ENCODE data around the gene FAIM2. TPM values are rescaled to one million over a fixed set of nuclear protein-coding genes. Genes with fewer than 3 reads are reported as not detected.

The FAIM2 gene
- polyA plus RNA-seq, 1 donor from 2014 or later: 5.3 TPM

DNA sequence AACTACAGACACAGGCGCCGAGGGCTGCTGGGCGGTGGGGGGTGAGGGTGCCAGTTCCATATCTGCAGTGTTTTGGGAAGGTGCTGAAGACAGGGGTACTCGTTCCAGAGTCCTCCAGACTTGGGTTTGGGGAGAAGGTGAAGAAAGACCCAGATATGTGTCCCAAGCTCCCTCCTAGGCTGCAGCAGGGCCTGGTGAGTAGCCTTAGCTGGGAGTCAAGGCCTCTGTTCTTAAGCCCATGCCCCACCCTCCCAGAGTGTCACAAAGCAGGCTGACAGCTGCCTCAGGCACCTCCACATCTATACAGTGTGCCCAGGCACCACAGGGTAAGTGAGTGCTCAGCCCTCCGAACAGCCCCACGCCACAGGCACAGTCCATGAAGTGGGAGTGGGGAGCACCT lies 79.7 kb downstream of the FAIM2 start:
- H4K20me1 ChIP-seq (ENCODE audit: insufficient read depth): no peaks in the 10 kb centered on the region
- no peak overlapping the region for H3K4me3 ChIP-seq (ENCODE audit: low read length)
- TF ChIP-seq SMC3 (conservative IDR thresholded peaks at IDR 0.05; ENCODE audit: poor library complexity) (no peak), TAF1 (IDR thresholded peaks at IDR 0.05; ENCODE audit: low read depth) (no peak), EZH2 (IDR thresholded peaks at IDR 0.05; ENCODE audit: borderline replicate concordance, insufficient read depth, low read length, poor library complexity, severe bottlenecking) (no peak), POLR2AphosphoS5 (IDR thresholded peaks at IDR 0.05) (no peak), RAD21 (conservative IDR thresholded peaks at IDR 0.05) (no peak), MXI1 (conservative IDR thresholded peaks at IDR 0.05; ENCODE audit: poor library complexity, severe bottlenecking) (no peak)
- TF ChIP-seq, protein P1, sequence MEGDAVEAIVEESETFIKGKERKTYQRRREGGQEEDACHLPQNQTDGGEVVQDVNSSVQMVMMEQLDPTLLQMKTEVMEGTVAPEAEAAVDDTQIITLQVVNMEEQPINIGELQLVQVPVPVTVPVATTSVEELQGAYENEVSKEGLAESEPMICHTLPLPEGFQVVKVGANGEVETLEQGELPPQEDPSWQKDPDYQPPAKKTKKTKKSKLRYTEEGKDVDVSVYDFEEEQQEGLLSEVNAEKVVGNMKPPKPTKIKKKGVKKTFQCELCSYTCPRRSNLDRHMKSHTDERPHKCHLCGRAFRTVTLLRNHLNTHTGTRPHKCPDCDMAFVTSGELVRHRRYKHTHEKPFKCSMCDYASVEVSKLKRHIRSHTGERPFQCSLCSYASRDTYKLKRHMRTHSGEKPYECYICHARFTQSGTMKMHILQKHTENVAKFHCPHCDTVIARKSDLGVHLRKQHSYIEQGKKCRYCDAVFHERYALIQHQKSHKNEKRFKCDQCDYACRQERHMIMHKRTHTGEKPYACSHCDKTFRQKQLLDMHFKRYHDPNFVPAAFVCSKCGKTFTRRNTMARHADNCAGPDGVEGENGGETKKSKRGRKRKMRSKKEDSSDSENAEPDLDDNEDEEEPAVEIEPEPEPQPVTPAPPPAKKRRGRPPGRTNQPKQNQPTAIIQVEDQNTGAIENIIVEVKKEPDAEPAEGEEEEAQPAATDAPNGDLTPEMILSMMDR (IDR thresholded peaks at IDR 0.05; ENCODE audit: poor library complexity, severe bottlenecking): no peak
- TF ChIP-seq, protein P2, sequence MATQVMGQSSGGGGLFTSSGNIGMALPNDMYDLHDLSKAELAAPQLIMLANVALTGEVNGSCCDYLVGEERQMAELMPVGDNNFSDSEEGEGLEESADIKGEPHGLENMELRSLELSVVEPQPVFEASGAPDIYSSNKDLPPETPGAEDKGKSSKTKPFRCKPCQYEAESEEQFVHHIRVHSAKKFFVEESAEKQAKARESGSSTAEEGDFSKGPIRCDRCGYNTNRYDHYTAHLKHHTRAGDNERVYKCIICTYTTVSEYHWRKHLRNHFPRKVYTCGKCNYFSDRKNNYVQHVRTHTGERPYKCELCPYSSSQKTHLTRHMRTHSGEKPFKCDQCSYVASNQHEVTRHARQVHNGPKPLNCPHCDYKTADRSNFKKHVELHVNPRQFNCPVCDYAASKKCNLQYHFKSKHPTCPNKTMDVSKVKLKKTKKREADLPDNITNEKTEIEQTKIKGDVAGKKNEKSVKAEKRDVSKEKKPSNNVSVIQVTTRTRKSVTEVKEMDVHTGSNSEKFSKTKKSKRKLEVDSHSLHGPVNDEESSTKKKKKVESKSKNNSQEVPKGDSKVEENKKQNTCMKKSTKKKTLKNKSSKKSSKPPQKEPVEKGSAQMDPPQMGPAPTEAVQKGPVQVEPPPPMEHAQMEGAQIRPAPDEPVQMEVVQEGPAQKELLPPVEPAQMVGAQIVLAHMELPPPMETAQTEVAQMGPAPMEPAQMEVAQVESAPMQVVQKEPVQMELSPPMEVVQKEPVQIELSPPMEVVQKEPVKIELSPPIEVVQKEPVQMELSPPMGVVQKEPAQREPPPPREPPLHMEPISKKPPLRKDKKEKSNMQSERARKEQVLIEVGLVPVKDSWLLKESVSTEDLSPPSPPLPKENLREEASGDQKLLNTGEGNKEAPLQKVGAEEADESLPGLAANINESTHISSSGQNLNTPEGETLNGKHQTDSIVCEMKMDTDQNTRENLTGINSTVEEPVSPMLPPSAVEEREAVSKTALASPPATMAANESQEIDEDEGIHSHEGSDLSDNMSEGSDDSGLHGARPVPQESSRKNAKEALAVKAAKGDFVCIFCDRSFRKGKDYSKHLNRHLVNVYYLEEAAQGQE (IDR thresholded peaks at IDR 0.05; ENCODE audit: borderline replicate concordance): no peak

DNA sequence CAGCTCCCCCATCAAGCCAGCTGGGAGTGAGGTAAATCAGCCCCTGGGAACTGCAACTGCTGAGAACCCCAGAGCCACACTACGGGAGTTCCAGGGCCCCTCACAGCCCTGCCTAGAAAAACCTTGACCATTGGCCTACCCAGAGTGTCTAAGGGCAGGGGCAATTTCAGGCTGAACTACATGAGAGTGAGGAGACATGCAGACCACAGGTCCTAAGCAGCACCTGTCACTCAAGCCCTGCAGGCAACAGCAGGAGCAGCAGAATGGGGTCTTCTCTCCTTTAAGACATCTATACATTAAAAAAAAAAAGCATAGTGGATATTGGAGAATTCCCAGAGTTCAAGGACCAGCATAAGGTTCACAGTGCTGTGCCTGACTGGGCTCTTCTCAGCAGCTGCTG lies 80.3 kb downstream of the FAIM2 start:
- Histone ChIP-seq H3K4me2 (ENCODE audit: low read length) (no peak overlapping the region), H3K27me3 (ENCODE audit: insufficient read depth, low read depth, low read length) (no peaks in the 10 kb centered on the region), H3K27ac (ENCODE audit: low read length) (no peak overlapping the region), H3K9me3 (ENCODE audit: low read length) (no peaks in the 10 kb centered on the region), H3K36me3 (ENCODE audit: insufficient read depth, low read length) (no peaks in the 10 kb centered on the region), H3K4me3 (ENCODE audit: low read length) (no peak overlapping the region), H2AFZ (ENCODE audit: low read depth, low read length) (no peak overlapping the region), H4K20me1 (ENCODE audit: insufficient read depth) (no peaks in the 10 kb centered on the region), H3F3A (ENCODE audit: insufficient read depth, low read length, poor library complexity, severe bottlenecking) (no peaks in the 10 kb centered on the region), H3K79me2 (replicated peaks; ENCODE audit: insufficient read depth, low read length) (peaks cover 42% of the 10 kb centered on the region), H3K9me2 (ENCODE audit: insufficient read depth, low read length) (no peaks in the 10 kb centered on the region), H3K9ac (ENCODE audit: low read length) (no peak overlapping the region)
- TF ChIP-seq POLR2AphosphoS5 (IDR thresholded peaks at IDR 0.05): no peak
- no peak for TF ChIP-seq EZH2 (IDR thresholded peaks at IDR 0.05; ENCODE audit: borderline replicate concordance, insufficient read depth, low read length, poor library complexity, severe bottlenecking)
- no peak for TF ChIP-seq TAF1 (IDR thresholded peaks at IDR 0.05; ENCODE audit: low read depth)
- TF ChIP-seq RAD21 (conservative IDR thresholded peaks at IDR 0.05): no peak
- TF ChIP-seq, protein P1 (IDR thresholded peaks at IDR 0.05; ENCODE audit: poor library complexity, severe bottlenecking): no peak
- TF ChIP-seq MXI1 (conservative IDR thresholded peaks at IDR 0.05; ENCODE audit: poor library complexity, severe bottlenecking): no peak
- TF ChIP-seq EP300 (conservative IDR thresholded peaks at IDR 0.05; ENCODE audit: poor library complexity, severe bottlenecking): no peak
- no peak for TF ChIP-seq SMC3 (conservative IDR thresholded peaks at IDR 0.05; ENCODE audit: poor library complexity)
- TF ChIP-seq, protein P2 (IDR thresholded peaks at IDR 0.05; ENCODE audit: borderline replicate concordance): no peak

More for the DNA sequence above, 79.7 kb downstream of the FAIM2 start:
- Histone ChIP-seq H3K4me2 (ENCODE audit: low read length) (no peak overlapping the region), H3K27ac (ENCODE audit: low read length) (no peak overlapping the region), H3F3A (ENCODE audit: insufficient read depth, low read length, poor library complexity, severe bottlenecking) (no peaks in the 10 kb centered on the region), H3K9ac (ENCODE audit: low read length) (no peak overlapping the region), H3K27me3 (ENCODE audit: insufficient read depth, low read depth, low read length) (no peaks in the 10 kb centered on the region), H3K9me3 (ENCODE audit: low read length) (no peaks in the 10 kb centered on the region), H3K79me2 (replicated peaks; ENCODE audit: insufficient read depth, low read length) (peaks cover 42% of the 10 kb centered on the region), H3K36me3 (ENCODE audit: insufficient read depth, low read length) (no peaks in the 10 kb centered on the region), H3K9me2 (ENCODE audit: insufficient read depth, low read length) (no peaks in the 10 kb centered on the region), H2AFZ (ENCODE audit: low read depth, low read length) (no peak overlapping the region)

Measured in neural cell (in vitro differentiated cells).